Urinary bladder (tissue), 4 donors: ENCODE measurements around the gene RASGRF1. TPM values are rescaled to one million over a fixed set of nuclear protein-coding genes. Genes with fewer than 3 reads are reported as not detected.
"Not testable (repeated sequence)": the region's sequence is repeated elsewhere in the genome, so short reads cannot be mapped to it uniquely, and the experiment has no call there.

Experiments
- DNase-seq: peaks from one replicate; pipeline ENCODE4 v3.0.0-alpha.2; 2015; ENCODE audit errors: extremely low spot score
- H3K27ac ChIP-seq: one replicate; pipeline ENCODE4 v1.5.1; 2013; ENCODE audit warnings: low read depth, mild to moderate bottlenecking, moderate library complexity
- H3K36me3 ChIP-seq: one replicate; pipeline ENCODE4 v1.6.1; 2013; ENCODE audit warnings: mild to moderate bottlenecking, moderate library complexity; ENCODE audit not compliant: insufficient read depth
- H3K4me1 ChIP-seq: one replicate; pipeline ENCODE4 v1.6.1; 2013; ENCODE audit warnings: mild to moderate bottlenecking, moderate library complexity; ENCODE audit not compliant: insufficient read depth
- H3K4me3 ChIP-seq: one replicate; pipeline ENCODE4 v1.5.1; 2013; ENCODE audit warnings: low read depth, low read length
- WGBS: extraction: QIAGEN DNeasy Blood & Tissue Kit; methylation state at CpG from one replicate; pipeline ENCODE4 v1.1.7; 2013; 5-methylcytosine and 5-hydroxymethylcytosine counted together
- polyA plus RNA-seq: library from polyadenylated mRNA; stranded (reverse); fragments of 200-250 nt; gene quantifications from one replicate; pipeline ENCODE4 v1.2.3, GENCODE V29; 2013
- total RNA-seq: library from RNA; depleted of rRNA; stranded (reverse); fragments of >200 nt; gene quantifications from one replicate; pipeline ENCODE4 v1.2.3, GENCODE V29; 2014
- donor health status: healthy with polysubstance abuse.
- donor health status: healthy.

RASGRF1 gene
- total and polyA plus RNA-seq, 2 donors = 0.10 to 0.48 TPM

DNA sequence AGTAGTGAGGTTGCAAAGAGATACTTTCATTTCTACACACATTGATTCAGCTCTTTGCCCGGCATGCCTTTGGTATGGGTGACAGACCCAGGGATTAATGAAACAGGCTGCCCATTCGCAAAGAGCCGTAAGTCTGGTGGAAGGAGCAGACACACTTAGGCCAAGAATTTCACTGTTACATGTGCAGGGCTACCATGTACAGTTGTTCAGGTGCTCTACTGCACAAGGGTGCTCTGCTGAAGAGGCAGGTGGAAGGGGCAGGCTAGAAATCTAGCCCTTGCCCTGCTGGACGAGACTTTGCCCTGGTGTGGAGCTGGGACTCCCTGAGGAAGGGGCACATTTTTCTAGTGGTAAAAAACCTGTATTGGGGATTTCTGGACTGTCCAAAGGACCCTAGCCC, 26.2 kb upstream of the RASGRF1 start:
- Histone ChIP-seq H3K27ac (no peak overlapping the region), H3K4me1 (no peaks in the 10 kb centered on the region), H3K36me3 (no peaks in the 10 kb centered on the region), H3K4me3 (no peak overlapping the region)
- 92% methylated on average over 4 of the region's 4 CpGs for whole genome bisulfite sequencing
- DNase-seq = no peak

DNA sequence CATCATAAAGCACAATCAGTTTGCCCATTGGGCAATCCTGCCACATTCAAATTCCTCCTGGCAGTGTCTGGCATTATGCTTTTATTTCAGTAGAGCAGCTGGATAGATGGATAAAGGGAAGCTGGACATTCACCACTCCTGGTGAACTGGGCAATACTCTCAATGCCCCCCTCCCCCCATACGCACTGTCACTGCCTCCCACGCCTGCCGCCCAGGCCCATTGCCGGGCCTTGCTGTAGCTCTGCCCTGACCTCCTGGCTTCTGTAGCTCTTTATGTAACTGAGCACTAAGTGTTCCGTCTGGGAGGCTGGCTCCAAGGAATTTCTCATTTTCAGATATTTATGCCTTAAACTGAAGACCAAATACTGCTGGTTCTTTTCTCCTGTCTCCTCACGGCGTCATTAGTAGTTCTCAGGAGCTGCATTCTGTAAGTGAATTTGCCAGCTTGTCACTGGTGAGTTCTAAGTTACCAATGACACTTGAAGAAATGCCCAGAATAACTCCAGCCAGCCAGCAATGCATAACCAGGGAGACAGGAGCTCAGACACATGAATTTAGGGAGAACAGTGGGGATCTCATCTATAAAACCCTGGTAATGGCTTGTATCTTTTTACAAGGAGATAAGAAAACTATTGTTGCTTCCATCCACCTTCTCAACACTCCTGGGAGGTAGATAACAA, 25.5 kb upstream of the RASGRF1 start:
- no peaks in the 10 kb centered on the region for H3K36me3 ChIP-seq
- WGBS = 47% methylated on average over 7 of the region's 7 CpGs
- no peak for DNase-seq

DNA sequence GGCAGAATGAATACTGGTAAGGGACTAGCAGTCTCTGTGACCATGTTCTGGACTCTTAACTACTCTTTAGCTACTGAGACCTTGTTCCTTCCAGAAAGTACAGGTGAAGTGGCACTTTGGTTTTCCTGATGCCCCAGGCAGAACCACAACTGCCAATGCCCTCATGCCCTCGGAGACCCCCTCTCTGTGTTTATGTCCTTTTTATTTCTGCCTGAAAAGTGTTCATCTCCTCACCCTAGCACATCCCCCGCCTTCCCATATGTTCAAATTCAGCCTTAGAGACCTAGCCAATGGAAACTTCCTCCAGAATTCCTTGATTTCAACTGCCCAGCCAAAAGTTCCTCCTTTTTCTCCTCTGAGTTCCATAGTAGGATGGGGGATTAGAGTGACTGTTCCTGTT, 23.3 kb upstream of the RASGRF1 start:
- no peak overlapping the region for H3K4me3 ChIP-seq
- DNase-seq = no peak
- WGBS = 75% methylated on average over 2 of the region's 2 CpGs
- H3K27ac ChIP-seq = no peak overlapping the region
- H3K36me3 ChIP-seq = no peaks in the 10 kb centered on the region
- H3K4me1 ChIP-seq = no peaks in the 10 kb centered on the region

More for the DNA sequence above, 25.5 kb upstream of the RASGRF1 start:
- Histone ChIP-seq H3K4me3 (no peak overlapping the region), H3K27ac (no peak overlapping the region), H3K4me1 (no peaks in the 10 kb centered on the region)

DNA sequence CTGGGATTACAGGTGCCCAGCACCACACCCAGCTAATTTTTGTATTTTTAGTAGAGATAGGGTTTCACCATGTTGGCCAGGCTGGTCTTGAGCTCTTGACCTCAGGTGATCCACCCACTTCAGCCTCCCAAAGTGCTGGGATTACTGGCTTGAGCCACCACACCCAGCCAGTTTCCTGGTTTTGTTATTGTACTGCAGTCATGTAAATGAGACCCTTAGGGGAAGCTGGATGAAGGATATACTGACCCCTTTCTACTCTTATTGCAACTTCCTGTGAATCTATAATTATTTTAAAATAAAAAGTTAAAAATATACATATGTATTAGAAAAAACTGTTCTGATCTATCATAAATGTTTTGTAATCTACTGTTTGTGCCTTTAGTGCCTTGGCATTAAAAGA, 20.8 kb upstream of the RASGRF1 start:
- DNase-seq, H3K4me1 ChIP-seq, H3K36me3 ChIP-seq, H3K27ac ChIP-seq, H3K4me3 ChIP-seq: not testable (repeated sequence)

DNA sequence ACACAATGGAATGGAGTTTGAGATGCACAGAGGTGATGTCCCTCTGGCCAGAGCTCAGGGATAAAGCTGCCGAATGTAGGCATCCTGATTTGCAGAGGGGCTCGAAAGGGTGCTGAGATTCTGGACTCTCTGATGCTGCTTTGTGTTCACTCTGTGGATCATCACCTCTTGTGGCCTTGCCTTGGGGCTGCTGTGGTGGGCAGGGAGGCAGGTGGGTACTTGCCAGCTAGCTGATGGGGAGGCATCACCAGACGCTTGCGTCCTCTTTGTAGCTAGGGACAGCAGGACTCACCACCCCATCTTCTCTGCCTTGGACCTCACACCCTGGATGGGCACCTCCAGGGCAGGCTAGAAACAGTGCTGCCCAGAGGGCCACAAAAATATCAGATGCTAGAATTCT, 14.6 kb upstream of the RASGRF1 start:
- WGBS = 94% methylated on average over 4 of the region's 4 CpGs
- H3K4me3 ChIP-seq = no peak overlapping the region
- H3K4me1 ChIP-seq = no peaks in the 10 kb centered on the region
- H3K27ac ChIP-seq = no peak overlapping the region
- no peaks in the 10 kb centered on the region for H3K36me3 ChIP-seq
- DNase-seq = no peak

DNA sequence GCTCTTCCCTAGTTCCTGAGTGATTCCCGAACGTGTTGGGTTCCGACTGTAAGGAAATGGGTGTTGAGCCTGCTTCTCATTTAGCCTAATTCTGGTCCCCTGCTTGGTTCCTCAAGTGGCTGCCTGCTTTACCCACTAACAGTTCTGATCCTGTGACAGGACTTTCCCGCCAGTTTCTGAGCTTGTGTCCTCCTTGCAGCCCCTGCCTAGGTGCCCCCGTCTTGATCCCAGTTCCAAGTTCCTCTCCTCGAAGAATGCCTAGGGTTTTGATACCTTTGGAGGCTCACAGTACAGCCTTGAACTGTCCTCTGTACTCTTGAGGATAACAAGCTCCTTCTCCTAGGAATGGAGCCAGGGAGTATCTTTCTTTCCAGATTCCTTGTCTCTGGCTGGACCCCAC, 12.0 kb upstream of the RASGRF1 start:
- no peak overlapping the region for H3K27ac ChIP-seq
- no peaks in the 10 kb centered on the region for H3K4me1 ChIP-seq
- H3K36me3 ChIP-seq = no peaks in the 10 kb centered on the region
- 81% methylated on average over 6 of the region's 6 CpGs for WGBS
- H3K4me3 ChIP-seq = no peak overlapping the region
- no peak for DNase-seq

DNA sequence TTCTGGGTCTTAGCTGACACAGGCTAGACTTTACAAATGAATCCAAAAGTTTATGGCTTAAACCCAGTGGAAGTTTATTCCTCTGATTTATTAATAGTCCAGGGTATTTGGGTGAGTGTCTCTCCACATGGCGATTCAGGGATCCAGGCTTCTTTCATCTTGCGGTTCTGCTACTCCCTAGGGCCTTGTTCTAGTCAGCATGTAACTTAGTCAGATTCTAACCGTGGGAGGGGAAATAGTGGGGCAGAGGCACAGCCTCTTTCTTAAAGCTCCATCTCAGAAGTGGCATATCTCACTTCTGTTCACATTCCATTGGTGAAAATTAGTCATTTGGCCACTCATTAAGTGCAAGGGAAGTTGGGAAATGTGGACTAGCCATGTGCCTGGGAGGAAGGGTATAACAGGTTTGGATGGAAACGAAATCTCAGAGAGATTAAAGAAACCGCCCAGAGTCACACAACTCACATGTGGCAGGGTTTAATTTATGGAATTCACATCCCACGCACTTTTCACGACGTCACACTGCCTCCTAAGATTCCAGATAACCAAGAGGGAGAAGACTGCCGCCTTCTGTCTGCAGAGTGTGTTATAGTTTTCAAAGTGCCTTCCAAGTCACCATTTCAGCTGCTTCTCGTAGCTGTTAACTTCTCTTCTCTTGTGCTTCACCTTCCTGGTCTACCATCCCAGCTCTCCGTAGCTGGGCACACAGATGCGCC, 11.4 kb upstream of the RASGRF1 start:
- no peak for DNase-seq
- Histone ChIP-seq H3K4me1 (no peaks in the 10 kb centered on the region), H3K36me3 (no peaks in the 10 kb centered on the region), H3K27ac (no peak overlapping the region), H3K4me3 (no peak overlapping the region)
- WGBS = 67% methylated on average over 12 of the region's 12 CpGs

DNA sequence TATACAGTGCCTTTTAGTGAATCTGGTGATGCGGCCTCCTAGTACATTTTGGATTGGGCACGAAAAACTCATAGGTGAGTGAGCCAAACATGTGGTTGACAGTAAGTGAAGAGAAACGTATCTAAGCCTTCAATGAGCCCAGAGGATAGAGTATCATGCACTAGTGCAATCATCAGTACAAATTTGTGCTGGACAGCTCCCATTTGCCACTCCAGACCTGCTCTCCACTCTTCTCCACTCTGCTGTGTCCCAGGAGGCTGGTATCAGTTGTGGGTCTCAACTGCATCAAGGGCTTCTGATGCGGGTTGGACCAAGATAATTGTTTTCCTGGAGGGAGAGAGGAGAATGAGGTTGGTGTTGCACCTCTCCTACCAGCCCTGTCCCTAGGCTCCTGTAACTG, 9.1 kb upstream of the RASGRF1 start:
- Histone ChIP-seq H3K4me3 (no peak overlapping the region), H3K36me3 (no peaks in the 10 kb centered on the region), H3K4me1 (no peaks in the 10 kb centered on the region), H3K27ac (no peak overlapping the region)
- WGBS = 68% methylated on average over 4 of the region's 4 CpGs
- no peak for DNase-seq

DNA sequence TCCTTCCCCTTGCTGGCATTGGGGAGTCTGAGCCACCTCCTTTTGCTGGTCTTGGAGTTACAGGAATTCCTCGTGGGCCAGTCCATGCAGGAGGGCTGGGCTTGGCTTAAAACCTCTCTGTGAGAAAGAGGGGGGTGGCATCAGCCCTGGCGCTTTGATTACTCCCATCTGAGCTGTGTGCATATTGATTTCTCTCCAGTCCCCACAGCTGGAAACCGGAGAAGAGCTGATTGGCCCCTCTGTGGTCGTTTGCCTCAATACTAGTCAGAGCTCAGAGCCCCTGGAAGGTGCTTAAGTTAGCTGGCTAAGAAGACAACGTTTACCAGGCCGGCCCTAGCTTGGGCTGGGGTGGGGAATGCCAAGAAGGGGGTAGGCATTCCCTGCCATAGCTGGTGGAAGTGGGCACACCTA, 4.0 kb upstream of the RASGRF1 start:
- 25% methylated on average over 6 of the region's 6 CpGs for WGBS
- H3K27ac ChIP-seq = no peak overlapping the region

DNA sequence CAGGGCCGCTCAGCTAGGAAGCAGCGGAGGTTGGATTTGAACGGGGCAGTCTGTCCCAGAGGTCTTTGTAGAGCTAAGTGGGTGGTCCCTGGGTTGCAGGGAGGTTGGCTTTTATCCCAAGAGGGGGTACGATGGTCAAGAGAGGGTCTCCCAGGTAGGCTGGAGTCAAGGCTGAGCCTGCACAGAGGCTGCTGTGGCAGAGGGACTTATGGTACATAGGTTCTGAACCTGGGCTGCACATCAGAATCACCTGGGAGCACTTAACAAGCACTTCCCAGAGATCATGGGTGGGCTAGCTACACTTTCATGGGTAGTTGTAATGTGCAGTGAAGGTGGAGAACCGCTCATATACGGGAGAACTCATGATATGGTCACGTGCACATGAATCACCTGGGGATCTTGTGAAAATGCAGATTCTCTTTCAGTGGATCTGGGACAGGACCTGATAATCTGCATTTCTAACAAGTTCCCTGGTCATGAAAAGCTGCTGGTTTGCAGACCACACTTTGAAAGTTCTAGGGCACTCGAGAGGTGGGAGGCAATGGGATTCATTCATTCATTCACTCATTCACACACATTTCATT, 2.9 kb upstream of the RASGRF1 start:
- Histone ChIP-seq H3K27ac (no peak overlapping the region), H3K36me3 (no peaks in the 10 kb centered on the region), H3K4me1 (no peaks in the 10 kb centered on the region), H3K4me3 (no peak overlapping the region)
- WGBS = 58% methylated on average over 8 of the region's 8 CpGs
- no peak for DNase-seq

More for the DNA sequence above, 4.0 kb upstream of the RASGRF1 start:
- H3K36me3 ChIP-seq = no peaks in the 10 kb centered on the region
- no peaks in the 10 kb centered on the region for H3K4me1 ChIP-seq
- no peak overlapping the region for H3K4me3 ChIP-seq
- DNase-seq = no peak

DNA sequence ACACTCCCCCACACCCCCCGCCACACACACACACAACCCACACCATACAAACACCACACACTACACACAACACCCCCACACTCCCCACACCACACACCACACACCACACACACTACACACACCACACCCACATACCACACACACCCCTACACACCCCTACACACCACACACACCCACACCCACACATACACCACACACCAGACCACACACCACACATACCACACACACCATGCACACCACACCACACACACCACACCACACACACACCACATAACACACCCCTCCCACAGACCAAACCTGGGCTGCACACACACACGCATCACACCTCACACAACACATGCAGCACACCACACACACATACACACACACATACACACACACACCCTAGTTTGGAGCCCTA, 1.8 kb upstream of the RASGRF1 start:
- Histone ChIP-seq H3K36me3 (no peaks in the 10 kb centered on the region), H3K27ac (no peak overlapping the region), H3K4me3 (no peak overlapping the region), H3K4me1 (no peaks in the 10 kb centered on the region)
- 67% methylated on average over 2 of the region's 2 CpGs for WGBS
- no peak for DNase-seq

DNA sequence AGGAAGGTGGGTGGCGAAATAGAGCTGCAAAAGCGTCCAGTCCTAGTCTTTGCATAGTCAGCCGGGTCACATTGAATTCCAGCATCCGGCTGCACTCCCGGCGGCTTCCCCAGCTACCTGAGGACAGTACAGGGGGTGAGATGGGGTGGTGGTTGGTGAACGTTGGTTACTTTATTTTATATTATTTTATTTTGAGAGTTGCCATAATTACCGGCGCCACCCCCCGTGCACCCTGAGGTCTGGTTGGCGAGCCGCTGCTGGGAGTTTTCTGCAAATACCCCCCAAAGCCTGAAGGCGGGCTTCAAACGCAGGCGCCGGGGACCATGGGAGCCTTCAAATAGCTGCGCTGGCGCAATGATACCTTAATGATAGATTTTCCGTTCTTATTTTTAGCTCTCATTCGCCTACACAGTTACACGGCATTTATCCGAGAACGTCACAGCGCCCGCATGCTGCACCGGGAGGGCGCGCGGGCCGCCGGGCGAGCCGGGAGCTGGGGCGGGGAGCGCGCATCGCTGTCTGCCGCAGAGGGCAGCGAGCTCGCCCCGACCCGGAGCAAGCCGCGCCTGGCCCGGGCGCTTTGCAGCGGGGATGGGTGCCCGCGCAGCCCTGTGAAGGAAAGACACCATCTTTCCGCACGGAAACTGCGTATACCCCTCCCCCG, 756 bp upstream of the RASGRF1 start:
- H3K36me3 ChIP-seq = no peaks in the 10 kb centered on the region
- DNase-seq = no peak
- H3K4me3 ChIP-seq = peak overlapping the region; percentile 4
- H3K27ac ChIP-seq = no peak overlapping the region
- WGBS = 1% methylated on average over 53 of the region's 53 CpGs
- H3K4me1 ChIP-seq = no peaks in the 10 kb centered on the region

DNA sequence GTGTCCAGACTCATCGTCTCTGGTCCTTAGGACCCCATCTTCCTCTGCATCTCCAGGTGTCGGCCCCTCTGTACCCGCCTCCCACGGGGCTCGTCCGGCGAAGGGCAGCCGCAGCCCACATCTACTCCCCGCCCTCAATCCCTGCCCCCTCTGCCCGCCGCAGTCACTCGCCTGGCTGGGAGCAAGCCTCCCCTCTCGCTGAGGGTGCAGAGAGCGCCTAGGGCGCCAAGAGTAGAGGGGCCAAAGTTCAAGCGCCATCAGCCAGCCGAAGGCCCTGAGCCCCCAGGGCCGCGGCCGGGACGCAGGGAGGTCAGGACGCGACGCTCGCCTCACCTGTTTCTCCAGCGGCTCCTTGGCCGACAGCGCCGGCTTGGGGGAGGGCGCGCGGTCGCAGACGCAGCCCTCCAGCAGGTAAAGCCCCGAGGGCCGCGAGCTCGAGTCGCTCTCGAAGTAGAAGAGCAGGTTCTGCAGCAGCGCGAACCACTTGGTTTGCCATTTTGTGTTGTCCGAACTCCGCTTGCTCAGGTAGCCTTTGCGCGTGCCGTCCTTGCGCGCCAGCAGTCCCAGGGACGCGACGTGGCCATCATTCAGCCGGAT, 592 bp downstream of the RASGRF1 start:
- Histone ChIP-seq H3K4me3 (peak overlapping the region; percentile 4), H3K4me1 (no peaks in the 10 kb centered on the region), H3K36me3 (no peaks in the 10 kb centered on the region), H3K27ac (no peak overlapping the region)
- WGBS = 1% methylated on average over 53 of the region's 53 CpGs
- DNase-seq = no peak
